T-cell (primary cell): Measurements from ENCODE around the gene SRPRB. TPM values are rescaled to one million over a fixed set of nuclear protein-coding genes. Genes with fewer than 3 reads are reported as not detected.

ENCODE experiments used
- ATAC-seq, 4 experiments: fragments of 200-7000 bp in 3 of 4; fragments of 150-1000 bp in 1 of 4; cut with Tn5 transposase; replicated peaks in 1 of 4; 1 replicate in 3 of 4; 2 replicates in 1 of 4; pipeline ENCODE4 v1.10.0; 2021; ENCODE audit warnings: moderate library complexity in 3 of 4, mild to moderate bottlenecking in 2 of 4, moderate number of reproducible peaks in 1 of 4
- CTCF ChIA-PET, 2 donors: fragments of 300-600 bp; sonication (Branson Sonifier 250); formaldehyde crosslinking; loops; one replicate each; lab custom pipeline; 2022; ENCODE audit warnings: antibody characterized with exemption in 2 of 2; lab: Charles Lee
- POLR2A ChIA-PET, 2 donors: fragments of 300-600 bp; sonication (Branson Sonifier 250); formaldehyde crosslinking; loops; one replicate each; lab custom pipeline; 2022; ENCODE audit warnings: antibody characterized with exemption in 2 of 2; lab: Charles Lee
- DNase-seq, 35 experiments: peaks; one replicate each; pipeline versions ENCODE4 v3.0.0 to v3.0.0-alpha.2; 2013 to 2023
- H3K27ac ChIP-seq: one replicate; pipeline ENCODE4 v1.5.1; 2013; ENCODE audit warnings: low read length
- H3K27me3 ChIP-seq, 2 experiments: replicated peaks in 1 of 2; 1 replicate in 1 of 2; 2 replicates in 1 of 2; pipeline versions ENCODE4 v1.6.1 to v1.7.0; 2013; ENCODE audit warnings: low read length in 1 of 2, mixed read lengths in 1 of 2; ENCODE audit not compliant: control insufficient read depth in 2 of 2, insufficient read depth in 2 of 2; ENCODE audit errors: extremely low read depth in 1 of 2
- H3K36me3 ChIP-seq, 2 donors: 1 replicate in 1 of 2; 2 replicates in 1 of 2; pipeline versions ENCODE4 v1.6.1 to v1.7.0; 2013; ENCODE audit warnings: low read length in 1 of 2; ENCODE audit not compliant: control insufficient read depth in 2 of 2, insufficient read depth in 1 of 2; ENCODE audit errors: extremely low read depth in 1 of 2
- H3K4me1 ChIP-seq, 2 experiments: 1 replicate in 1 of 2; 2 replicates in 1 of 2; pipeline versions ENCODE4 v1.6.1 to v1.7.0; 2013; ENCODE audit warnings: low read length in 2 of 2, mixed read lengths in 1 of 2; ENCODE audit not compliant: insufficient read depth in 2 of 2, control insufficient read depth in 1 of 2; ENCODE audit errors: extremely low read depth in 1 of 2
- H3K4me3 ChIP-seq, 2 donors: 1 replicate in 1 of 2; 2 replicates in 1 of 2; pipeline versions ENCODE4 v1.5.1 to v1.7.0; 2013; ENCODE audit warnings: mild to moderate bottlenecking in 2 of 2, low read length in 1 of 2, moderate library complexity in 1 of 2; ENCODE audit not compliant: control insufficient read depth in 1 of 2; ENCODE audit errors: extremely low read depth in 1 of 2
- H3K9me3 ChIP-seq: 2 replicates; pipeline ENCODE4 v1.7.0; 2013
- H3K27ac Mint-ChIP-seq, 2 donors: one replicate each; pipeline ENCODE4 v1.8.0; 2020 to 2021; ENCODE audit warnings: mild to moderate bottlenecking in 2 of 2, mixed read lengths in 2 of 2
- H3K27me3 Mint-ChIP-seq, 2 donors: one replicate each; pipeline ENCODE4 v1.8.0; 2021 to 2022; ENCODE audit warnings: mixed read lengths in 2 of 2
- H3K36me3 Mint-ChIP-seq: one replicate; pipeline ENCODE4 v1.8.0; 2021; ENCODE audit warnings: mixed read lengths
- H3K4me1 Mint-ChIP-seq, 3 donors: one replicate each; pipeline ENCODE4 v1.8.0; 2020 to 2022; ENCODE audit warnings: mixed read lengths in 3 of 3, mild to moderate bottlenecking in 1 of 3
- H3K4me3 Mint-ChIP-seq, 3 donors: one replicate each; pipeline ENCODE4 v1.8.0; 2020 to 2022; ENCODE audit warnings: mild to moderate bottlenecking in 3 of 3, mixed read lengths in 3 of 3, moderate library complexity in 3 of 3
- H3K9me3 Mint-ChIP-seq, 3 donors: one replicate each; pipeline ENCODE4 v1.8.0; 2020 to 2022; ENCODE audit warnings: mixed read lengths in 3 of 3
- WGBS: methylation state at CpG from one replicate; pipeline ENCODE4 v1.1.5; 2013; ENCODE audit warnings: missing lambda C conversion rate; ENCODE audit not compliant: insufficient coverage; 5-methylcytosine and 5-hydroxymethylcytosine counted together
- total RNA-seq, 35 experiments: library from RNA in 6 of 35; stranded (reverse) in 6 of 35; fragments of 120-200 nt in 1 of 35; gene quantifications; one replicate each; pipeline versions ENCODE4 v1.2.1 to v1.2.4 and lab custom pipeline; 2013 to 2026

SRPRB gene
- total RNA-seq, 5 donors from 2014 or later (not counting 1 experiment from before 2014, with no cell fraction given): 26.9 to 50.3 (median 45.6) TPM

GRCh38 chr3:133804896-133805295, 719 bp upstream of the SRPRB start:
- H3K4me1 ChIP-seq: peaks cover 3 to 14% of the 10 kb centered on the region in 2 experiments
- peak overlapping the region; percentile 95 to 99 (median 97) for H3K4me3 Mint-ChIP-seq
- no peaks in the 10 kb centered on the region for H3K9me3 ChIP-seq
- H3K27me3 Mint-ChIP-seq: peaks cover 1 to 3% of the 10 kb centered on the region in 2 donors
- H3K36me3 ChIP-seq: peaks cover 0 to 20% of the 10 kb centered on the region in 2 donors
- H3K9me3 Mint-ChIP-seq: no peaks in the 10 kb centered on the region
- peaks cover 17% of the 10 kb centered on the region for H3K36me3 Mint-ChIP-seq
- CTCF ChIA-PET: interaction anchor here (0.5 to 0.8 kb wide), 4 partner anchors 12 to 383 kb away, joined by 3 to 5 read pairs (median 3); no protein-coding TSS in a partner anchor
- no peaks in the 10 kb centered on the region for H3K27me3 ChIP-seq
- ATAC-seq: no peak
- POLR2A ChIA-PET: interaction anchor here in 1 of 2 donors (0.5 kb wide), 1 partner anchor 13 kb away, joined by 3 read pairs; no protein-coding TSS in a partner anchor
- WGBS: 96% methylated on average over 4 of the region's 4 CpGs
- H3K4me3 ChIP-seq: peak overlapping the region in 1 of 2 donors; percentile 94
- no peak for DNase-seq
- peak overlapping the region; percentile 86 to 93 for H3K27ac Mint-ChIP-seq
- H3K4me1 Mint-ChIP-seq: peaks cover 22 to 37% (median 34%) of the 10 kb centered on the region in 3 donors
- peak overlapping the region; percentile 45 for H3K27ac ChIP-seq

GRCh38 chr3:133805384-133805701, 272 bp upstream of the SRPRB start:
- Mint-ChIP-seq H3K4me1 (peaks cover 22 to 41% (median 39%) of the 10 kb centered on the region in 3 donors), H3K36me3 (peaks cover 17% of the 10 kb centered on the region), H3K27me3 (no peaks in the 10 kb centered on the region), H3K9me3 (no peaks in the 10 kb centered on the region), H3K27ac (peak overlapping the region; percentile 86 to 93), H3K4me3 (peak overlapping the region; percentile 95 to 99 (median 97))
- H3K36me3 ChIP-seq: peaks cover 3 to 24% of the 10 kb centered on the region in 2 donors
- DNase-seq (peak in 1 of 35 experiments; percentile 7), ATAC-seq (no peak)
- CTCF ChIA-PET: interaction anchor here in 1 of 2 donors (0.8 kb wide), 1 partner anchor 11 kb away, joined by 3 read pairs; no protein-coding TSS in a partner anchor
- WGBS: 0% methylated on average over 5 of the region's 15 CpGs
- POLR2A ChIA-PET: interaction anchor here in 1 of 2 donors (0.5 kb wide), 1 partner anchor 15 kb away, joined by 3 read pairs; no protein-coding TSS in a partner anchor
- no peaks in the 10 kb centered on the region for H3K27me3 ChIP-seq
- H3K27ac ChIP-seq: peak overlapping the region; percentile 45
- peak overlapping the region; percentile 70 to 94 for H3K4me3 ChIP-seq
- H3K4me1 ChIP-seq: peaks cover 3 to 14% of the 10 kb centered on the region in 2 experiments
- H3K9me3 ChIP-seq: no peaks in the 10 kb centered on the region

GRCh38 chr3:133812872-133813271, 7.3 kb downstream of the SRPRB start:
- no CpG with 5 or more reads among the region's 1 CpG for WGBS
- CTCF ChIA-PET: no interaction called here

GRCh38 chr3:133815386-133815785, 9.8 kb downstream of the SRPRB start:
- DNase-seq (no peak), ATAC-seq (no peak)
- H3K4me1 Mint-ChIP-seq: peaks cover 14 to 23% (median 21%) of the 10 kb centered on the region in 3 donors
- H3K27ac Mint-ChIP-seq: no peak overlapping the region
- no CpG with 5 or more reads among the region's 2 CpGs for WGBS
- Histone ChIP-seq H3K4me3 (no peak overlapping the region), H3K27ac (no peak overlapping the region), H3K9me3 (no peaks in the 10 kb centered on the region), H3K27me3 (no peaks in the 10 kb centered on the region), H3K36me3 (peaks cover 3 to 78% of the 10 kb centered on the region in 2 donors), H3K4me1 (no peaks in the 10 kb centered on the region)
- H3K36me3 Mint-ChIP-seq: peaks cover 48% of the 10 kb centered on the region
- H3K9me3 Mint-ChIP-seq: no peaks in the 10 kb centered on the region
- H3K27me3 Mint-ChIP-seq: no peaks in the 10 kb centered on the region
- ChIA-PET POLR2A (no interaction called here), CTCF (no interaction called here)
- no peak overlapping the region for H3K4me3 Mint-ChIP-seq

More at GRCh38 chr3:133812872-133813271, 7.3 kb downstream of the SRPRB start:
- Histone ChIP-seq H3K36me3 (peaks cover 6 to 83% of the 10 kb centered on the region in 2 donors), H3K4me3 (no peak overlapping the region), H3K27ac (no peak overlapping the region), H3K9me3 (no peaks in the 10 kb centered on the region), H3K27me3 (no peaks in the 10 kb centered on the region), H3K4me1 (no peaks in the 10 kb centered on the region)
- Mint-ChIP-seq H3K27me3 (no peaks in the 10 kb centered on the region), H3K27ac (no peak overlapping the region), H3K9me3 (no peaks in the 10 kb centered on the region), H3K4me1 (peaks cover 27 to 38% (median 27%) of the 10 kb centered on the region in 3 donors), H3K36me3 (peaks cover 47% of the 10 kb centered on the region), H3K4me3 (no peak overlapping the region)
- ATAC-seq (no peak), DNase-seq (no peak)
- POLR2A ChIA-PET: interaction anchor here in 1 of 2 donors (0.6 kb wide), 1 partner anchor 137 kb away, joined by 3 read pairs; no protein-coding TSS in a partner anchor

- Histone ChIP-seq H3K4me1 (no peaks in the 10 kb centered on the region), H3K27ac (no peak overlapping the region), H3K4me3 (no peak overlapping the region), H3K36me3 (peaks cover 20 to 80% of the 10 kb centered on the region in 2 donors), H3K9me3 (no peaks in the 10 kb centered on the region), H3K27me3 (no peaks in the 10 kb centered on the region)
- Mint-ChIP-seq H3K27ac (no peak overlapping the region), H3K27me3 (no peaks in the 10 kb centered on the region), H3K9me3 (no peaks in the 10 kb centered on the region), H3K4me1 (peaks cover 3 to 7% (median 3%) of the 10 kb centered on the region in 3 donors), H3K36me3 (peaks cover 63% of the 10 kb centered on the region), H3K4me3 (no peak overlapping the region)
- no peak for DNase-seq
- WGBS: 88% methylated on average over 2 of the region's 4 CpGs
- ATAC-seq: no peak
- CTCF ChIA-PET: interaction anchor here in 1 of 2 donors (0.9 kb wide), 1 partner anchor 108 kb away, joined by 3 read pairs; no protein-coding TSS in a partner anchor
- POLR2A ChIA-PET: interaction anchor here in 1 of 2 donors (0.5 to 0.7 kb wide), 3 partner anchors 15 to 1163 kb away, joined by 3 to 7 read pairs (median 3); partner anchors contain the start of gene SRPRB
These were observed 14.5 kb downstream of the SRPRB start for GRCh38 chr3:133820129-133820528.

- WGBS: 100% methylated on average over 1 of the region's 3 CpGs
These were observed 15.5 kb downstream of the SRPRB start for GRCh38 chr3:133820889-133821675.

More at GRCh38 chr3:133820889-133821675, 15.5 kb downstream of the SRPRB start:
- no peaks in the 10 kb centered on the region for H3K9me3 ChIP-seq
- H3K27me3 Mint-ChIP-seq: no peaks in the 10 kb centered on the region
- H3K27me3 ChIP-seq: no peaks in the 10 kb centered on the region
- H3K36me3 Mint-ChIP-seq: peaks cover 66% of the 10 kb centered on the region
- H3K4me3 Mint-ChIP-seq: no peak overlapping the region
- H3K27ac ChIP-seq: no peak overlapping the region
- no peaks in the 10 kb centered on the region for H3K4me1 ChIP-seq
- no peak overlapping the region for H3K4me3 ChIP-seq
- DNase-seq: no peak
- H3K27ac Mint-ChIP-seq: no peak overlapping the region
- no peak for ATAC-seq
- ChIA-PET CTCF (interaction anchor here in 1 of 2 donors (0.7 kb wide), 1 partner anchor 421 kb away, joined by 3 read pairs; the partner anchor contains the start of gene BFSP2), POLR2A (interaction anchor here in 1 of 2 donors (1.1 kb wide), 1 partner anchor 15 kb away, joined by 3 read pairs; no protein-coding TSS in a partner anchor)
- H3K4me1 Mint-ChIP-seq: peaks cover 0 to 2% (median 2%) of the 10 kb centered on the region in 3 donors
- H3K9me3 Mint-ChIP-seq: no peaks in the 10 kb centered on the region
- peaks cover 17 to 71% of the 10 kb centered on the region in 2 donors for H3K36me3 ChIP-seq
